Common myeloid progenitor, CD34-positive (primary cell): ENCODE measurements around the gene TMEM141.

Experiments used
- CTCF ChIA-PET: fragments of 350-600 bp; sonication (Branson Sonifier 250); formaldehyde crosslinking; loops from one replicate; lab custom pipeline; 2021; ENCODE audit warnings: antibody characterized with exemption; lab: Charles Lee
- POLR2A ChIA-PET: fragments of 350-600 bp; sonication (Branson Sonifier 250); formaldehyde crosslinking; loops from one replicate; lab custom pipeline; 2021; ENCODE audit warnings: antibody characterized with exemption; lab: Charles Lee
- DNase-seq, 3 donors: peaks; one replicate each; pipeline versions ENCODE4 v3.0.0 to v3.0.0-alpha.2; 2013
- H3K27ac ChIP-seq, 2 experiments: 1 replicate in 1 of 2; 2 replicates in 1 of 2; pipeline ENCODE4 v1.7.0; 2013; ENCODE audit warnings: inconsistent platforms in 2 of 2, low read length in 2 of 2, mild to moderate bottlenecking in 2 of 2, low read depth in 1 of 2, moderate library complexity in 1 of 2; ENCODE audit not compliant: severe bottlenecking in 2 of 2, insufficient read depth in 1 of 2, poor library complexity in 1 of 2
- H3K27me3 ChIP-seq, 5 experiments: replicated peaks in 2 of 5; 1 replicate in 3 of 5; 2 replicates in 2 of 5; pipeline versions ENCODE4 v1.6.1 to v1.7.0; 2013; ENCODE audit warnings: low read length in 4 of 5, mild to moderate bottlenecking in 2 of 5, moderate library complexity in 2 of 5, inconsistent platforms in 1 of 5; ENCODE audit not compliant: insufficient read depth in 5 of 5, control insufficient read depth in 4 of 5
- H3K36me3 ChIP-seq, 4 experiments: 1 replicate in 2 of 4; 2 replicates in 2 of 4; pipeline versions ENCODE4 v1.6.1 to v1.7.0; 2013; ENCODE audit warnings: low read length in 3 of 4, control low read depth in 1 of 4, mild to moderate bottlenecking in 1 of 4; ENCODE audit not compliant: control insufficient read depth in 4 of 4, insufficient read depth in 4 of 4
- H3K4me1 ChIP-seq, 4 experiments: 1 replicate in 3 of 4; 2 replicates in 1 of 4; pipeline versions ENCODE4 v1.6.1 to v1.7.1; 2013; ENCODE audit warnings: low read length in 3 of 4, mild to moderate bottlenecking in 3 of 4, control low read depth in 1 of 4, inconsistent platforms in 1 of 4, moderate library complexity in 1 of 4; ENCODE audit not compliant: control insufficient read depth in 4 of 4, insufficient read depth in 4 of 4; ENCODE audit errors: control extremely low read depth in 1 of 4
- H3K4me3 ChIP-seq, 7 experiments: 1 replicate in 4 of 7; 2 replicates in 3 of 7; pipeline versions ENCODE4 v1.5.1 to v1.7.0; 2013; ENCODE audit warnings: mild to moderate bottlenecking in 7 of 7, low read length in 6 of 7, moderate library complexity in 6 of 7, inconsistent platforms in 2 of 7, low read depth in 2 of 7, control low read depth in 1 of 7; ENCODE audit not compliant: insufficient read depth in 4 of 7, control insufficient read depth in 1 of 7; ENCODE audit errors: extremely low read depth in 1 of 7
- H3K9me3 ChIP-seq, 5 experiments: 1 replicate in 4 of 5; 2 replicates in 1 of 5; pipeline versions ENCODE4 v1.6.1 to v1.7.1; 2013; ENCODE audit warnings: low read length in 4 of 5, mild to moderate bottlenecking in 2 of 5, inconsistent platforms in 1 of 5, low read depth in 1 of 5, moderate library complexity in 1 of 5; ENCODE audit not compliant: control insufficient read depth in 4 of 5, insufficient read depth in 2 of 5; ENCODE audit errors: control extremely low read depth in 1 of 5
- WGBS: methylation state at CpG from one replicate; pipeline ENCODE4 v1.1.5; 2013; ENCODE audit not compliant: insufficient coverage; 5-methylcytosine and 5-hydroxymethylcytosine counted together

The TMEM141 gene

DNA sequence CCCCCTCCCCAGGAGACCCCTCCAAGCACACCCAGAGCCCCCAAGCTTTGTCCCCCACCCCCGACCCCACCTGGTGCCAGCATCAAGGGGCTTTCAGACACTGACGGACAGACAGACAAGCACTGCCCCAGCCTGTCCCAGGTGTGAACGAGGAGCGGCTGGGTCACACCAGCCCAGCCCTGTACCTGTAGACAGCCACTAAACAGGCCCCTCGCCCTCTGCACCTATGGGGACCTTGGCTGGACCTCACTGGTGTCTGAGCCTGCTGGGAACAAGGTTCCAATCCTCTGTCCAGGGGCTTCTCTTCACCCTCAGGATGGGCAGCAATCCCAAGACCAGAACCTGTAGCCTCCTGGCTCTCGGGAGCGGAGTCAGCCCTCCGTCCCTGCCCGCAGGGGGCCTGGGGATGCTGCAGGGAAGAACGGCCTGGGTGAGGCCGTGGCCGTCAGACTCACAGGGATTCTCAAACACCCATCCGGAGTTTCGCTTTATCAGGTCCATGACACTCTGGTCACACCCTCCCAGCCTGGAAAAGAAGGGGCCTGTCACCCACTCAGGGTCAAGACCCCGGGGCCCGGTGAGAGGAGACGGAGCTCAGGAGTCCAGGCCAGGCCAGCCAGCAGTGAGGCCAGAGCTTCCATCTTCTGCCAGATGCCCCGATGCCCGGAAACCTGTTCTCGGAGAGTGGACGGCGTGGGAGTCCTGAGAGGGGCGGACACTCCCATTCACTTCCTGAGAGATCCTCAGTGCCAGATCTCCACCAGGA lies 45.6 kb upstream of the TMEM141 start:
- Histone ChIP-seq H3K36me3 (no peaks in the 10 kb centered on the region), H3K4me3 (no peak overlapping the region), H3K9me3 (no peaks in the 10 kb centered on the region), H3K27ac (no peak overlapping the region), H3K4me1 (peaks cover 0 to 71% (median 54%) of the 10 kb centered on the region in 4 experiments), H3K27me3 (peaks cover 0 to 2% (median 0%) of the 10 kb centered on the region in 5 experiments)
- no peak for DNase-seq
- WGBS = 93% methylated on average over 17 of the region's 23 CpGs
- POLR2A ChIA-PET = interaction anchor here (2.2 kb wide), 1 partner anchor 17 kb away, joined by 17 read pairs; no protein-coding TSS in a partner anchor
- CTCF ChIA-PET = interaction anchor here (1.2 to 5.3 kb wide), 6 partner anchors 11 to 116 kb away, joined by 3 to 38 read pairs (median 4); no protein-coding TSS in a partner anchor

DNA sequence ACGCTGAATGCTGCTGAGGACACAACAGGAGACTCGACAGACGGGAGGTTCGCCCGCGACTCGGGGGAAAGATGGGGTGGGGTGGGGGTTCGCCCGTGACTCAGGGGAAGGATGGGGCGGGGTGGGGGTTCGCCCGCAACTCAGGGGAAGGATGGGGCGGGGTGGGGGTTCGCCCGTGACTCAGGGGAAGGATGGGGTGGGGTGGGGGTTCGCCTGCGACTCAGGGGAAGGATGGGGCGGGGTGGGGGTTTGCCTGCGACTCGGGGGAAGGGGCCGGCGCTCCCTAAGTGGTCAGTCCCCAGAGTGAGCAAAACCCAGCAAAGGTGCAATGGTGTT lies 45.0 kb upstream of the TMEM141 start:
- 50% methylated on average over 2 of the region's 22 CpGs for WGBS
- ChIA-PET CTCF (interaction anchor here (1.3 to 5.3 kb wide), 3 partner anchors 11 to 25 kb away, joined by 3 to 38 read pairs (median 3); no protein-coding TSS in a partner anchor), POLR2A (no interaction called here)
- DNase-seq = peak in 2 of 3 donors; percentile 58 to 76
- H3K9me3 ChIP-seq = peaks cover 0 to 2% (median 0%) of the 10 kb centered on the region in 5 experiments
- H3K27ac ChIP-seq = no peak overlapping the region
- H3K36me3 ChIP-seq = no peaks in the 10 kb centered on the region
- peaks cover 0 to 2% (median 0%) of the 10 kb centered on the region in 5 experiments for H3K27me3 ChIP-seq
- H3K4me3 ChIP-seq = peak overlapping the region in 1 of 7 experiments; percentile 10
- H3K4me1 ChIP-seq = peaks cover 0 to 66% (median 50%) of the 10 kb centered on the region in 4 experiments

DNA sequence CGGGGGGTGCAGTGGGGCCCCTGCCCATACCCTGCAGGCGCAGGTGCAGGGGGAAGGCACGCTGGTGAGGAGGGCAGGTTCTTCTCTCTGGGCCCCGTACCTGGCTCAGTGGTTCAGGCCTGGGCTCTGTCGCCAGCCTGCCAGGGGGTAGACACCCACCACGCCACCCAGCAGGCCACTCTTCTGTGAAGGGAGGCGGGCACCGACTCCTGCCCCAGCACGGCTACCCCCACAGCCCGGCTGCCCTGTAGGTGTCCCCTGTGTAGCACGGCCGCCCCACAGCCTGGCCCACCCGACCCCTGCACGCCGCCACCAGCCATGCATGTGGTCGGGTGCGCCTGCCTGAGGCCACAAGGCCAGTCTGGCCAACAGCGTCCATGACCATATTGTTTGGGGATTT lies 44.5 kb upstream of the TMEM141 start:
- Histone ChIP-seq H3K9me3 (peaks cover 0 to 7% (median 2%) of the 10 kb centered on the region in 5 experiments), H3K4me3 (peak overlapping the region in 1 of 7 experiments; percentile 10), H3K36me3 (no peaks in the 10 kb centered on the region), H3K27ac (no peak overlapping the region), H3K27me3 (no peaks in the 10 kb centered on the region), H3K4me1 (peaks cover 0 to 61% (median 45%) of the 10 kb centered on the region in 4 experiments)
- CTCF ChIA-PET = interaction anchor here (1.3 to 5.3 kb wide), 3 partner anchors 10 to 26 kb away, joined by 3 to 38 read pairs (median 3); no protein-coding TSS in a partner anchor
- no peak for DNase-seq
- over 99% methylated on average over 14 of the region's 18 CpGs for WGBS
- POLR2A ChIA-PET = no interaction called here

DNA sequence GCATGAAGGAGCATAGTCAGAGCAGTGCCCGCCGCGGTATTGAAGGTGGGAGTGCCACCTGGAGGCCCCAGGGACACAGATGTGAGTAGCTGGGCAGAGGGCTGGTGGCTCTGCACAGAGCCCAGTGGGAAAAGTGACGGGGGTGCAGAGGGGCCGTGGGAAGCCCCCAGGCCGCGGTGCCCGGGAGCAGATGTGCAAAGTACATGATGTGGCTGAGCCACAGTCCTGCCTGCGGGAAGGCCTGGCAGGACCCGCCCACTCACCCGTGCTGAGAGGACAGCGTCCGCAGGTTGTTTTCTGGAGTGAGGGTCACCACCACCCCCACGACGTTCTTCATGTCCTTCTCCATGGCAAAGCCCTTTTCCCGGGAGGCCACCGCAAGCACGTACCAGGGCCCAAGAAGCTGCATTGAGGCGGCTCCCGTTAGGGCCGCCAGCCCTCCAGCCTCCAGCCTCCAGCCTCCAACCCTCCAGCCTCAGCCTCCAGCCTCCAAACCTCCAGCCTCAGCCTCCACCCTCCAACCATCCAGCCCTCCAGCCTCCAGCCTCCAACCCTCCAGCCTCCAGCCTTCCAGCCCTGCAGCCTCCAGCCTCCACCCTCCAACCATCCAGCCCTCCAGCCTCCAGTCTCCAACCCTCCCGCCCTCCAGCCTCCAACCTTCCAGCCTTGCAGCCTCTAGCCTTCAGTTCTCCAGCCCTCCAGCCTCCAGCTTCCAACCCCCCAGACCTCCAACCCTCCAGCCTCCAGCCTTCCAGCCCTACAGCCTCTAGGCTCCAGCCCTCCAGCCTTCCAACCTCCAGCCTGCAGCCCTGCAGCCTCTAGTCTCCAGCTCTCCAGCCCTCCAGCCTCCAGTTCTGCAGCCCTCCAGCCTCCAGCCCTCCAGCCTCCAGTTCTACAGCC lies 43.7 kb upstream of the TMEM141 start:
- ChIA-PET POLR2A (interaction anchor here (0.7 kb wide), 1 partner anchor 12 kb away, joined by 13 read pairs; no protein-coding TSS in a partner anchor), CTCF (interaction anchor here (0.8 to 5.3 kb wide), 3 partner anchors 19 to 27 kb away, joined by 3 to 38 read pairs (median 3); no protein-coding TSS in a partner anchor)
- Histone ChIP-seq H3K4me1 (peaks cover 0 to 53% (median 38%) of the 10 kb centered on the region in 4 experiments), H3K9me3 (peaks cover 1 to 14% (median 3%) of the 10 kb centered on the region in 5 experiments), H3K27me3 (no peaks in the 10 kb centered on the region), H3K27ac (no peak overlapping the region), H3K36me3 (no peaks in the 10 kb centered on the region), H3K4me3 (no peak overlapping the region)
- 95% methylated on average over 21 of the region's 22 CpGs for WGBS
- DNase-seq = no peak

DNA sequence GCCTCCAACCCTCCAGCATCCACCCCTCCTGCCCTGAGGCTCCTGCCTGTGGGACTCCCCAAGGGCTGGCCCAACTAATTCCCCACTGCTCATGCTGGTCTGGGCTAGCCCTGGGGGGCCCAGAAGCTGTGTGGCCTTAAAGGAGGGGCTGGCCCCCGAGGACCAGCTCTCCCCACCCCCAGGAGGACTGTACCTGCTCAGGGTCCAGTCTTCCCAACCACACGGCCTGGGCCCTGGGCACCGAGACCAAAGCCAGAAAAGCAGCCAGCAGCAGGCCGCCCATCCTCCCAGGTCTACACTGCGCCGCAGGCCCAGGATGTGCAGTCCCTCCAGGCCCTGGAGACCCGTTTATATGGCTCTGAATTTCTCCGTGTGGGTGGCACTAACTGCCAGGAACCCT lies 42.9 kb upstream of the TMEM141 start, which contains the start of gene LCN6:
Gene LCN6, minus strand, starts transcription at position 325 of the 400 bp plus-strand sequence. Its CDS starts 42 bp downstream, at position 283.
- no peaks in the 10 kb centered on the region for H3K27me3 ChIP-seq
- peaks cover 1 to 16% (median 3%) of the 10 kb centered on the region in 5 experiments for H3K9me3 ChIP-seq
- peaks cover 0 to 49% (median 30%) of the 10 kb centered on the region in 4 experiments for H3K4me1 ChIP-seq
- WGBS = 76% methylated on average over 8 of the region's 8 CpGs
- no peaks in the 10 kb centered on the region for H3K36me3 ChIP-seq
- peak within 1 kb of the TSS in 1 of 2 experiments; percentile 27 for H3K27ac ChIP-seq
- no peak for DNase-seq
- ChIA-PET POLR2A (interaction anchor here (0.5 kb wide), 1 partner anchor 11 kb away, joined by 4 read pairs; no protein-coding TSS in a partner anchor), CTCF (interaction anchor here (0.8 to 5.3 kb wide), 5 partner anchors 11 to 35 kb away, joined by 3 to 38 read pairs (median 3); no protein-coding TSS in a partner anchor)
- H3K4me3 ChIP-seq = peak within 1 kb of the TSS in 3 of 7 experiments; percentile 16 to 36 (median 32)
